Hepatocyte (in vitro differentiated cells): ENCODE data around the gene MLX. TPM values are rescaled to one million over a fixed set of nuclear protein-coding genes. Genes with fewer than 3 reads are reported as not detected.

Experiments used
- DNase-seq: peaks from one replicate; pipeline ENCODE4 v3.0.0-alpha.2; 2016; ENCODE audit warnings: low spot score
- H2AFZ ChIP-seq: fragments of 200-600 bp; sonication (generic); 2 replicates; pipeline ENCODE4 v1.6.0; 2016; ENCODE audit warnings: antibody characterized with exemption, mild to moderate bottlenecking
- H3K27ac ChIP-seq: fragments of 200-600 bp; sonication (generic); 2 replicates; pipeline ENCODE4 v1.5.1; 2016; ENCODE audit warnings: mild to moderate bottlenecking
- H3K27me3 ChIP-seq: fragments of 200-600 bp; sonication (generic); 2 replicates; pipeline ENCODE4 v1.6.1; 2016
- H3K36me3 ChIP-seq: fragments of 200-600 bp; sonication (generic); replicated peaks from 2 replicates; pipeline ENCODE4 v1.5.1; 2016; ENCODE audit warnings: low read depth; ENCODE audit not compliant: insufficient read depth
- H3K4me1 ChIP-seq: fragments of 200-600 bp; sonication (generic); 2 replicates; pipeline ENCODE4 v1.5.1; 2016; ENCODE audit warnings: mild to moderate bottlenecking, moderate library complexity; ENCODE audit not compliant: insufficient read depth
- H3K4me2 ChIP-seq: fragments of 200-600 bp; sonication (generic); 2 replicates; pipeline ENCODE4 v1.6.0; 2016
- H3K4me3 ChIP-seq: fragments of 200-600 bp; sonication (generic); 2 replicates; pipeline ENCODE4 v1.5.1; 2016; ENCODE audit warnings: mild to moderate bottlenecking
- H3K79me2 ChIP-seq: fragments of 200-600 bp; sonication (generic); 2 replicates; pipeline ENCODE4 v1.6.0; 2017; ENCODE audit warnings: mild to moderate bottlenecking
- H3K9me2 ChIP-seq: fragments of 200-600 bp; sonication (generic); replicated peaks from 2 replicates; pipeline ENCODE4 v1.6.0; 2017; ENCODE audit warnings: mild to moderate bottlenecking; ENCODE audit not compliant: insufficient read depth
- H3K9me3 ChIP-seq: fragments of 200-600 bp; sonication (generic); 2 replicates; pipeline ENCODE4 v1.5.1; 2016; ENCODE audit warnings: low read depth, mild to moderate bottlenecking
- H4K20me1 ChIP-seq: fragments of 200-600 bp; sonication (generic); 2 replicates; pipeline ENCODE4 v1.6.0; 2016; ENCODE audit warnings: mild to moderate bottlenecking; ENCODE audit not compliant: insufficient read depth, poor library complexity, severe bottlenecking
- CTCF ChIP-seq: fragments of 200-600 bp; sonication (generic); IDR thresholded peaks from 2 replicates; pipeline ENCODE4 v1.5.1; 2016; ENCODE audit warnings: antibody characterized with exemption, mild to moderate bottlenecking; ENCODE audit not compliant: poor library complexity
- EZH2 ChIP-seq: fragments of 200-600 bp; sonication (generic); IDR thresholded peaks from 2 replicates; pipeline ENCODE4 v1.6.1; 2016; ENCODE audit warnings: antibody characterized with exemption, mild to moderate bottlenecking, borderline replicate concordance
- EZH2phosphoT487 ChIP-seq: fragments of 200-600 bp; sonication (generic); IDR thresholded peaks from one replicate; pipeline ENCODE4 v1.6.1; 2018; ENCODE audit warnings: antibody characterized with exemption, mild to moderate bottlenecking, low read depth, moderate library complexity; ENCODE audit not compliant: unreplicated experiment, severe bottlenecking
- WGBS: methylation state at CpG from one replicate; pipeline ENCODE4 v1.1.6; 2016; ENCODE audit warnings: low lambda C conversion rate; ENCODE audit errors: missing lambda C conversion rate; 5-methylcytosine and 5-hydroxymethylcytosine counted together
- polyA plus RNA-seq: library from polyadenylated mRNA; unstranded; fragments of >200 nt; fragmentation: Nextera tagmentation; extraction: Ambion mirVana; gene quantifications from 2 replicates; pipeline ENCODE4 v1.2.1, GENCODE V29; 2016
- total RNA-seq: library from RNA; depleted of rRNA; stranded (reverse); fragments of >200 nt; gene quantifications from 2 replicates; pipeline ENCODE4 v1.2.3, GENCODE V29; 2014

MLX gene
- total and polyA plus RNA-seq, 2 experiments from 2014 or later = 29.7 to 39.5 TPM

GRCh38 chr17:42561897-42562387 lies 5.0 kb upstream of the MLX start, which contains the start of gene COASY:
Gene COASY (plus strand): TSS chr17:42562148. CDS start chr17:42562623, 475 bp downstream.
- H4K20me1 ChIP-seq = no peaks in the 10 kb centered on the region
- H3K4me1 ChIP-seq = peaks cover 19% of the 10 kb centered on the region
- no peaks in the 10 kb centered on the region for H3K36me3 ChIP-seq
- DNase-seq = peak; percentile 97
- H3K9me3 ChIP-seq = no peaks in the 10 kb centered on the region
- no peaks in the 10 kb centered on the region for H3K27me3 ChIP-seq
- no peaks in the 10 kb centered on the region for H3K9me2 ChIP-seq
- H3K79me2 ChIP-seq = peaks cover 29% of the 10 kb centered on the region
- WGBS = 4% methylated on average over 26 of the region's 26 CpGs
- H3K4me3 ChIP-seq = peak within 1 kb of the TSS; percentile 45
- H2AFZ ChIP-seq = peak within 1 kb of the TSS; percentile 89
- peak within 1 kb of the TSS; percentile 87 for H3K4me2 ChIP-seq
- peak within 1 kb of the TSS; percentile 95 for H3K27ac ChIP-seq
- TF ChIP-seq EZH2 (no peak), EZH2phosphoT487 (no peak), CTCF (no peak)

DNA sequence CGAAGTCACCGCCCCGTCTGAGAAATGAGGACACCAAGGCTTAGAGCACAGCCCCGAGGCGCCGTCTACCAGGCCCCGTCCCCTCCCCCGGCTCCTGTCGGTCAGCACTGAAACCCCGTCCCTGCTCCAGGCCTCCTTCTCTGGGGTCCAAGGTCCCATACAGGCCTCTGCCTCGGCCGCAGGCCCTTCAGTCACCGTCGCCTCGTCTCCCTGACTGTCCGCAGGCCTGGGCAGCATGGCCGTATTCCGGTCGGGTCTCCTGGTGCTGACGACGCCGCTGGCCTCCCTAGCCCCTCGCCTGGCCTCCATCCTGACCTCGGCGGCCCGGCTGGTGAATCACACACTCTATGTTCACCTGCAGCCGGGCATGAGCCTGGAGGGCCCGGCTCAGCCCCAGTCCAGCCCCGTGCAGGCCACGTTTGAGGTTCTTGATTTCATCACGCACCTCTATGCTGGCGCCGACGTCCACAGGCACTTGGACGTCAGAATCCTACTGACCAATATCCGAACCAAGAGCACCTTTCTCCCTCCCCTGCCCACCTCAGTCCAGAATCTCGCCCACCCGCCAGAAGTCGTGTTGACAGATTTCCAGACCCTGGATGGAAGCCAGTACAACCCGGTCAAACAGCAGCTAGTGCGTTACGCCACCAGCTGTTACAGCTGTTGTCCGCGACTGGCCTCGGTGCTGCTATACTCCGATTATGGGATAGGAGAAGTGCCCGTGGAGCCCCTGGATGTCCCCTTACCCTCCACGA lies 4.3 kb upstream of the MLX start:
- TF ChIP-seq EZH2phosphoT487 = no peak
- TF ChIP-seq CTCF = no peak
- no peak for TF ChIP-seq EZH2
- peak overlapping the region; percentile 87 for H3K4me2 ChIP-seq
- no peaks in the 10 kb centered on the region for H3K36me3 ChIP-seq
- H2AFZ ChIP-seq = no peak overlapping the region
- peak overlapping the region; percentile 95 for H3K27ac ChIP-seq
- no peaks in the 10 kb centered on the region for H4K20me1 ChIP-seq
- H3K9me2 ChIP-seq = no peaks in the 10 kb centered on the region
- peak overlapping the region; percentile 45 for H3K4me3 ChIP-seq
- H3K79me2 ChIP-seq = peaks cover 35% of the 10 kb centered on the region
- H3K27me3 ChIP-seq = no peaks in the 10 kb centered on the region
- no peaks in the 10 kb centered on the region for H3K9me3 ChIP-seq
- H3K4me1 ChIP-seq = peaks cover 19% of the 10 kb centered on the region
- WGBS = 26% methylated on average over 43 of the region's 48 CpGs
- peak; percentile 68 for DNase-seq

GRCh38 chr17:42563143-42563509 lies 3.8 kb upstream of the MLX start:
- H3K27ac ChIP-seq = peak overlapping the region; percentile 95
- 91% methylated on average over 14 of the region's 14 CpGs for WGBS
- peak overlapping the region; percentile 45 for H3K4me3 ChIP-seq

More at GRCh38 chr17:42563143-42563509, 3.8 kb upstream of the MLX start:
- Histone ChIP-seq H3K9me3 (no peaks in the 10 kb centered on the region), H2AFZ (no peak overlapping the region), H3K27me3 (no peaks in the 10 kb centered on the region), H4K20me1 (no peaks in the 10 kb centered on the region), H3K36me3 (no peaks in the 10 kb centered on the region), H3K4me2 (peak overlapping the region; percentile 87), H3K4me1 (peaks cover 19% of the 10 kb centered on the region), H3K79me2 (peaks cover 41% of the 10 kb centered on the region), H3K9me2 (no peaks in the 10 kb centered on the region)
- TF ChIP-seq EZH2 (no peak), EZH2phosphoT487 (no peak), CTCF (no peak)
- no peak for DNase-seq
